ENCODE results near the gene SORCS1.

SORCS1 gene

DNA sequence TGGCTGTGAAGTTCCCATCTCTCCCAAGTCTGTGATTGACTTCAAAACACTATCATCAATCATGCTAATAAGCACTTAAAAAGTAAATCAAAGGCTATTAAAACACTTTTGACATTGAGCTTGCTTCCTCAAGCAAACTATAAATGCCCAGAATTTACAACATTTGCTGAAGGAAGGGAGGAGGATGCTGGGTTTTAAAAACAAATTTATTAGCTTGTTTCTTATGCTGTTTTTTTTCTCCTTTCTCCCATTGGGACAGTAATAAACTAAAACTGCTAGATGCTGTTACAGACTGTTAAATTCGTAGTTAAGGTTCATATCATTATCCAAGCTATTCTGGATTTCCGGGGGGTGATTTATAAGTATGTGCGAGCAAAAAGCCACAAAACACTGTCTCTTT lies 250.5 kb downstream of the SORCS1 start:
- H3K36me3 ChIP-seq (ENCODE audit: control insufficient read depth in 2 of 2, insufficient read depth in 1 of 2, low read length in 2 of 2), result no peaks in the 10 kb centered on the region
- H3K9me3 ChIP-seq (ENCODE audit: control insufficient read depth, insufficient read depth, low read depth, low read length), result no peaks in the 10 kb centered on the region
- H3K4me1 ChIP-seq (ENCODE audit: control insufficient read depth, insufficient read depth, low read length), result peaks cover 6% of the 10 kb centered on the region
- TF ChIP-seq, protein P1, sequence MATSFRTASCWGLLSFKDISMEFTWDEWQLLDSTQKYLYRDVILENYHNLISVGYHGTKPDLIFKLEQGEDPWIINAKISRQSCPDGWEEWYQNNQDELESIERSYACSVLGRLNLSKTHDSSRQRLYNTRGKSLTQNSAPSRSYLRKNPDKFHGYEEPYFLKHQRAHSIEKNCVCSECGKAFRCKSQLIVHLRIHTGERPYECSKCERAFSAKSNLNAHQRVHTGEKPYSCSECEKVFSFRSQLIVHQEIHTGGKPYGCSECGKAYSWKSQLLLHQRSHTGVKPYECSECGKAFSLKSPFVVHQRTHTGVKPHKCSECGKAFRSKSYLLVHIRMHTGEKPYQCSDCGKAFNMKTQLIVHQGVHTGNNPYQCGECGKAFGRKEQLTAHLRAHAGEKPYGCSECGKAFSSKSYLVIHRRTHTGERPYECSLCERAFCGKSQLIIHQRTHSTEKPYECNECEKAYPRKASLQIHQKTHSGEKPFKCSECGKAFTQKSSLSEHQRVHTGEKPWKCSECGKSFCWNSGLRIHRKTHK (tag by site-specific recombination; IDR thresholded peaks at IDR 0.05), result no peak
- TF ChIP-seq HOXD13 (CRISPR knock-in tag; IDR thresholded peaks at IDR 0.05; ENCODE audit: borderline replicate concordance) (no peak), ZNF48 (tag by site-specific recombination; IDR thresholded peaks at IDR 0.05) (no peak), ZNF302 (tag by site-specific recombination; IDR thresholded peaks at IDR 0.05; ENCODE audit: low read depth) (no peak), ZNF23 (tag by site-specific recombination; IDR thresholded peaks at IDR 0.05; ENCODE audit: borderline replicate concordance) (no peak), ZNF114 (tag by site-specific recombination; IDR thresholded peaks at IDR 0.05) (no peak), KLF1 (tag by site-specific recombination; IDR thresholded peaks at IDR 0.05) (no peak), ZNF366 (tag by site-specific recombination; conservative IDR thresholded peaks at IDR 0.05) (no peak), RBAK (tag by site-specific recombination; IDR thresholded peaks at IDR 0.05) (no peak), ZNF121 (tag by site-specific recombination; IDR thresholded peaks at IDR 0.05) (no peak), KLF8 (tag by site-specific recombination; IDR thresholded peaks at IDR 0.05) (no peak), ZNF133 (tag by site-specific recombination; IDR thresholded peaks at IDR 0.05) (no peak), ZNF701 (tag by site-specific recombination; IDR thresholded peaks at IDR 0.05) (no peak), KLF10 (tag by site-specific recombination; IDR thresholded peaks at IDR 0.05) (no peak), ZNF155 (tag by site-specific recombination; IDR thresholded peaks at IDR 0.05) (no peak), ZNF24 (tag by site-specific recombination; IDR thresholded peaks at IDR 0.05) (no peak)
- TF ChIP-seq, protein P2, sequence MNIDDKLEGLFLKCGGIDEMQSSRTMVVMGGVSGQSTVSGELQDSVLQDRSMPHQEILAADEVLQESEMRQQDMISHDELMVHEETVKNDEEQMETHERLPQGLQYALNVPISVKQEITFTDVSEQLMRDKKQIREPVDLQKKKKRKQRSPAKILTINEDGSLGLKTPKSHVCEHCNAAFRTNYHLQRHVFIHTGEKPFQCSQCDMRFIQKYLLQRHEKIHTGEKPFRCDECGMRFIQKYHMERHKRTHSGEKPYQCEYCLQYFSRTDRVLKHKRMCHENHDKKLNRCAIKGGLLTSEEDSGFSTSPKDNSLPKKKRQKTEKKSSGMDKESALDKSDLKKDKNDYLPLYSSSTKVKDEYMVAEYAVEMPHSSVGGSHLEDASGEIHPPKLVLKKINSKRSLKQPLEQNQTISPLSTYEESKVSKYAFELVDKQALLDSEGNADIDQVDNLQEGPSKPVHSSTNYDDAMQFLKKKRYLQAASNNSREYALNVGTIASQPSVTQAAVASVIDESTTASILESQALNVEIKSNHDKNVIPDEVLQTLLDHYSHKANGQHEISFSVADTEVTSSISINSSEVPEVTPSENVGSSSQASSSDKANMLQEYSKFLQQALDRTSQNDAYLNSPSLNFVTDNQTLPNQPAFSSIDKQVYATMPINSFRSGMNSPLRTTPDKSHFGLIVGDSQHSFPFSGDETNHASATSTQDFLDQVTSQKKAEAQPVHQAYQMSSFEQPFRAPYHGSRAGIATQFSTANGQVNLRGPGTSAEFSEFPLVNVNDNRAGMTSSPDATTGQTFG (tag by site-specific recombination; IDR thresholded peaks at IDR 0.05; ENCODE audit: borderline replicate concordance), result no peak
- TF ChIP-seq, protein P3, sequence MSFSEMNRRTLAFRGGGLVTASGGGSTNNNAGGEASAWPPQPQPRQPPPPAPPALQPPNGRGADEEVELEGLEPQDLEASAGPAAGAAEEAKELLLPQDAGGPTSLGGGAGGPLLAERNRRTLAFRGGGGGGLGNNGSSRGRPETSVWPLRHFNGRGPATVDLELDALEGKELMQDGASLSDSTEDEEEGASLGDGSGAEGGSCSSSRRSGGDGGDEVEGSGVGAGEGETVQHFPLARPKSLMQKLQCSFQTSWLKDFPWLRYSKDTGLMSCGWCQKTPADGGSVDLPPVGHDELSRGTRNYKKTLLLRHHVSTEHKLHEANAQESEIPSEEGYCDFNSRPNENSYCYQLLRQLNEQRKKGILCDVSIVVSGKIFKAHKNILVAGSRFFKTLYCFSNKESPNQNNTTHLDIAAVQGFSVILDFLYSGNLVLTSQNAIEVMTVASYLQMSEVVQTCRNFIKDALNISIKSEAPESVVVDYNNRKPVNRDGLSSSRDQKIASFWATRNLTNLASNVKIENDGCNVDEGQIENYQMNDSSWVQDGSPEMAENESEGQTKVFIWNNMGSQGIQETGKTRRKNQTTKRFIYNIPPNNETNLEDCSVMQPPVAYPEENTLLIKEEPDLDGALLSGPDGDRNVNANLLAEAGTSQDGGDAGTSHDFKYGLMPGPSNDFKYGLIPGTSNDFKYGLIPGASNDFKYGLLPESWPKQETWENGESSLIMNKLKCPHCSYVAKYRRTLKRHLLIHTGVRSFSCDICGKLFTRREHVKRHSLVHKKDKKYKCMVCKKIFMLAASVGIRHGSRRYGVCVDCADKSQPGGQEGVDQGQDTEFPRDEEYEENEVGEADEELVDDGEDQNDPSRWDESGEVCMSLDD (tag by site-specific recombination; IDR thresholded peaks at IDR 0.05), result no peak
- TF ChIP-seq, protein P4, sequence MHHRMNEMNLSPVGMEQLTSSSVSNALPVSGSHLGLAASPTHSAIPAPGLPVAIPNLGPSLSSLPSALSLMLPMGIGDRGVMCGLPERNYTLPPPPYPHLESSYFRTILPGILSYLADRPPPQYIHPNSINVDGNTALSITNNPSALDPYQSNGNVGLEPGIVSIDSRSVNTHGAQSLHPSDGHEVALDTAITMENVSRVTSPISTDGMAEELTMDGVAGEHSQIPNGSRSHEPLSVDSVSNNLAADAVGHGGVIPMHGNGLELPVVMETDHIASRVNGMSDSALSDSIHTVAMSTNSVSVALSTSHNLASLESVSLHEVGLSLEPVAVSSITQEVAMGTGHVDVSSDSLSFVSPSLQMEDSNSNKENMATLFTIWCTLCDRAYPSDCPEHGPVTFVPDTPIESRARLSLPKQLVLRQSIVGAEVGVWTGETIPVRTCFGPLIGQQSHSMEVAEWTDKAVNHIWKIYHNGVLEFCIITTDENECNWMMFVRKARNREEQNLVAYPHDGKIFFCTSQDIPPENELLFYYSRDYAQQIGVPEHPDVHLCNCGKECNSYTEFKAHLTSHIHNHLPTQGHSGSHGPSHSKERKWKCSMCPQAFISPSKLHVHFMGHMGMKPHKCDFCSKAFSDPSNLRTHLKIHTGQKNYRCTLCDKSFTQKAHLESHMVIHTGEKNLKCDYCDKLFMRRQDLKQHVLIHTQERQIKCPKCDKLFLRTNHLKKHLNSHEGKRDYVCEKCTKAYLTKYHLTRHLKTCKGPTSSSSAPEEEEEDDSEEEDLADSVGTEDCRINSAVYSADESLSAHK (tag by site-specific recombination; IDR thresholded peaks at IDR 0.05), result no peak
- no peak overlapping the region for H3K4me3 ChIP-seq (ENCODE audit: low read depth, low read length)
- ChIA-PET POLR2A (no interaction called here), CTCF (interaction anchor here (0.9 kb wide), 1 partner anchor 166 kb away, joined by 3 read pairs; no protein-coding TSS in a partner anchor)
- H3K27ac ChIP-seq (ENCODE audit: extremely low read depth, low read depth, low read length), result no peak overlapping the region

All from HEK293 (cell line).